Measurements from ENCODE around the gene NOXRED1. TPM values are rescaled to one million over a fixed set of nuclear protein-coding genes. Genes with fewer than 3 reads are reported as not detected.

The NOXRED1 gene
- polyA plus RNA-seq, 1 donor from 2014 or later: 0.19 TPM

DNA sequence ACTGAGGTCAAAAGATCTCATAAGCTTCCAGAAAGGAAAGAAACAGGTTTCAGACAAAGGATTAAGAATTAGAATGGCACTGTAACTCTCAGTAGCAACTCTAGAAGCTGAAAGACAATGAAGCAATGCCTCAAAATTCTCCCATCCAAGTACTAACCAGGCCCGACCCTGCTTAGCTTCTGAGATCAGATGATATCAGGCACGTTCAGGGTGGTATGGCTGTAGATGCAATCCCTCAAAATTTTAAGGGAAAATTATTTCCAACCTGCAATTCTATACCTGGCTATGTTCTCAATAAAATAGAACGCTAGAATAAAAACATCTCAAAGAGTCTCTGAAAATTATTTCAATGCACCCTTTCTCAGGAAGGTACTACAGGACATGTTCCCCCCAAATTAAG is 19.6 kb downstream of the NOXRED1 start:
- Histone ChIP-seq H3K9me3 (ENCODE audit: low read length) (no peaks in the 10 kb centered on the region), H3K27me3 (ENCODE audit: insufficient read depth, low read depth, low read length) (no peaks in the 10 kb centered on the region)
- TF ChIP-seq SMC3 (conservative IDR thresholded peaks at IDR 0.05; ENCODE audit: poor library complexity): no peak
- TF ChIP-seq POLR2AphosphoS5 (IDR thresholded peaks at IDR 0.05): no peak
- TF ChIP-seq, protein P1, sequence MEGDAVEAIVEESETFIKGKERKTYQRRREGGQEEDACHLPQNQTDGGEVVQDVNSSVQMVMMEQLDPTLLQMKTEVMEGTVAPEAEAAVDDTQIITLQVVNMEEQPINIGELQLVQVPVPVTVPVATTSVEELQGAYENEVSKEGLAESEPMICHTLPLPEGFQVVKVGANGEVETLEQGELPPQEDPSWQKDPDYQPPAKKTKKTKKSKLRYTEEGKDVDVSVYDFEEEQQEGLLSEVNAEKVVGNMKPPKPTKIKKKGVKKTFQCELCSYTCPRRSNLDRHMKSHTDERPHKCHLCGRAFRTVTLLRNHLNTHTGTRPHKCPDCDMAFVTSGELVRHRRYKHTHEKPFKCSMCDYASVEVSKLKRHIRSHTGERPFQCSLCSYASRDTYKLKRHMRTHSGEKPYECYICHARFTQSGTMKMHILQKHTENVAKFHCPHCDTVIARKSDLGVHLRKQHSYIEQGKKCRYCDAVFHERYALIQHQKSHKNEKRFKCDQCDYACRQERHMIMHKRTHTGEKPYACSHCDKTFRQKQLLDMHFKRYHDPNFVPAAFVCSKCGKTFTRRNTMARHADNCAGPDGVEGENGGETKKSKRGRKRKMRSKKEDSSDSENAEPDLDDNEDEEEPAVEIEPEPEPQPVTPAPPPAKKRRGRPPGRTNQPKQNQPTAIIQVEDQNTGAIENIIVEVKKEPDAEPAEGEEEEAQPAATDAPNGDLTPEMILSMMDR (IDR thresholded peaks at IDR 0.05; ENCODE audit: poor library complexity, severe bottlenecking): no peak
- TF ChIP-seq TAF1 (IDR thresholded peaks at IDR 0.05; ENCODE audit: low read depth): no peak
- no peak for TF ChIP-seq EP300 (conservative IDR thresholded peaks at IDR 0.05; ENCODE audit: poor library complexity, severe bottlenecking)
- TF ChIP-seq EZH2 (IDR thresholded peaks at IDR 0.05; ENCODE audit: borderline replicate concordance, insufficient read depth, low read length, poor library complexity, severe bottlenecking): no peak
- no peak for TF ChIP-seq RAD21 (conservative IDR thresholded peaks at IDR 0.05)
- TF ChIP-seq, protein P2, sequence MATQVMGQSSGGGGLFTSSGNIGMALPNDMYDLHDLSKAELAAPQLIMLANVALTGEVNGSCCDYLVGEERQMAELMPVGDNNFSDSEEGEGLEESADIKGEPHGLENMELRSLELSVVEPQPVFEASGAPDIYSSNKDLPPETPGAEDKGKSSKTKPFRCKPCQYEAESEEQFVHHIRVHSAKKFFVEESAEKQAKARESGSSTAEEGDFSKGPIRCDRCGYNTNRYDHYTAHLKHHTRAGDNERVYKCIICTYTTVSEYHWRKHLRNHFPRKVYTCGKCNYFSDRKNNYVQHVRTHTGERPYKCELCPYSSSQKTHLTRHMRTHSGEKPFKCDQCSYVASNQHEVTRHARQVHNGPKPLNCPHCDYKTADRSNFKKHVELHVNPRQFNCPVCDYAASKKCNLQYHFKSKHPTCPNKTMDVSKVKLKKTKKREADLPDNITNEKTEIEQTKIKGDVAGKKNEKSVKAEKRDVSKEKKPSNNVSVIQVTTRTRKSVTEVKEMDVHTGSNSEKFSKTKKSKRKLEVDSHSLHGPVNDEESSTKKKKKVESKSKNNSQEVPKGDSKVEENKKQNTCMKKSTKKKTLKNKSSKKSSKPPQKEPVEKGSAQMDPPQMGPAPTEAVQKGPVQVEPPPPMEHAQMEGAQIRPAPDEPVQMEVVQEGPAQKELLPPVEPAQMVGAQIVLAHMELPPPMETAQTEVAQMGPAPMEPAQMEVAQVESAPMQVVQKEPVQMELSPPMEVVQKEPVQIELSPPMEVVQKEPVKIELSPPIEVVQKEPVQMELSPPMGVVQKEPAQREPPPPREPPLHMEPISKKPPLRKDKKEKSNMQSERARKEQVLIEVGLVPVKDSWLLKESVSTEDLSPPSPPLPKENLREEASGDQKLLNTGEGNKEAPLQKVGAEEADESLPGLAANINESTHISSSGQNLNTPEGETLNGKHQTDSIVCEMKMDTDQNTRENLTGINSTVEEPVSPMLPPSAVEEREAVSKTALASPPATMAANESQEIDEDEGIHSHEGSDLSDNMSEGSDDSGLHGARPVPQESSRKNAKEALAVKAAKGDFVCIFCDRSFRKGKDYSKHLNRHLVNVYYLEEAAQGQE (IDR thresholded peaks at IDR 0.05; ENCODE audit: borderline replicate concordance): no peak
- no peak for TF ChIP-seq MXI1 (conservative IDR thresholded peaks at IDR 0.05; ENCODE audit: poor library complexity, severe bottlenecking)

DNA sequence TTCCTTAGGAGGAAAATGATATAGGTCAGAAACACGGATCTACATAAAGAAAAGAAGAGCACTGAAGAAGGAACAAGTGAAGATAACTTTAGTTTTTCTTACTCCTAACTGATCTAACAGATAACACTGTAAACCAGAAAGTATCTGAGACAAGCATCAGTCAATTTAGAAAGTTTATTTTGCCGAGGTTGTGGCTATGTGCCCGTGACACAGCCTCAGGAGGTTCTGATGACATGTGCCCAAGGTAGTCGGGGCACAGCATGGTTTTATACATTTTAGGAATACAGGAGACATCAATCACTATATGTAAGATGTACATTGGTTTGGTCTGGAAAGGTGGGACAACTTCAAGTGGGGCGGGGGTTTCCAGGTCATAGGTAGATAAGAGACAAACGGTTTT is 23.1 kb downstream of the NOXRED1 start:
- H3K9me3 ChIP-seq (ENCODE audit: low read length): no peaks in the 10 kb centered on the region
- no peak overlapping the region for H3K27ac ChIP-seq (ENCODE audit: low read length)
- H2AFZ ChIP-seq (ENCODE audit: low read depth, low read length): no peak overlapping the region
- no peak overlapping the region for H3K4me3 ChIP-seq (ENCODE audit: low read length)
- H3F3A ChIP-seq (ENCODE audit: insufficient read depth, low read length, poor library complexity, severe bottlenecking): no peaks in the 10 kb centered on the region
- no peaks in the 10 kb centered on the region for H3K27me3 ChIP-seq (ENCODE audit: insufficient read depth, low read depth, low read length)
- H3K79me2 ChIP-seq (replicated peaks; ENCODE audit: insufficient read depth, low read length): no peaks in the 10 kb centered on the region
- no peak for TF ChIP-seq POLR2AphosphoS5 (IDR thresholded peaks at IDR 0.05)
- TF ChIP-seq EP300 (conservative IDR thresholded peaks at IDR 0.05; ENCODE audit: poor library complexity, severe bottlenecking): no peak
- TF ChIP-seq SMC3 (conservative IDR thresholded peaks at IDR 0.05; ENCODE audit: poor library complexity): no peak
- TF ChIP-seq MXI1 (conservative IDR thresholded peaks at IDR 0.05; ENCODE audit: poor library complexity, severe bottlenecking): no peak
- no peak for TF ChIP-seq RAD21 (conservative IDR thresholded peaks at IDR 0.05)
- TF ChIP-seq, protein P2 (IDR thresholded peaks at IDR 0.05; ENCODE audit: borderline replicate concordance): no peak
- no peak for TF ChIP-seq EZH2 (IDR thresholded peaks at IDR 0.05; ENCODE audit: borderline replicate concordance, insufficient read depth, low read length, poor library complexity, severe bottlenecking)
- TF ChIP-seq, protein P1 (IDR thresholded peaks at IDR 0.05; ENCODE audit: poor library complexity, severe bottlenecking): no peak
- no peak for TF ChIP-seq TAF1 (IDR thresholded peaks at IDR 0.05; ENCODE audit: low read depth)
- no peaks in the 10 kb centered on the region for H4K20me1 ChIP-seq (ENCODE audit: insufficient read depth)
- H3K9me2 ChIP-seq (ENCODE audit: insufficient read depth, low read length): no peaks in the 10 kb centered on the region
- H3K4me2 ChIP-seq (ENCODE audit: low read length): no peak overlapping the region
- no peaks in the 10 kb centered on the region for H3K36me3 ChIP-seq (ENCODE audit: insufficient read depth, low read length)
- no peak overlapping the region for H3K9ac ChIP-seq (ENCODE audit: low read length)

More for the DNA sequence above, 19.6 kb downstream of the NOXRED1 start:
- no peak overlapping the region for H3K27ac ChIP-seq (ENCODE audit: low read length)
- H3K9ac ChIP-seq (ENCODE audit: low read length): no peak overlapping the region
- H3K9me2 ChIP-seq (ENCODE audit: insufficient read depth, low read length): no peaks in the 10 kb centered on the region
- H3K36me3 ChIP-seq (ENCODE audit: insufficient read depth, low read length): no peaks in the 10 kb centered on the region
- no peaks in the 10 kb centered on the region for H3K79me2 ChIP-seq (replicated peaks; ENCODE audit: insufficient read depth, low read length)
- H2AFZ ChIP-seq (ENCODE audit: low read depth, low read length): no peak overlapping the region
- no peak overlapping the region for H3K4me3 ChIP-seq (ENCODE audit: low read length)
- no peaks in the 10 kb centered on the region for H3F3A ChIP-seq (ENCODE audit: insufficient read depth, low read length, poor library complexity, severe bottlenecking)
- H3K4me2 ChIP-seq (ENCODE audit: low read length): no peak overlapping the region
- H4K20me1 ChIP-seq (ENCODE audit: insufficient read depth): no peaks in the 10 kb centered on the region

All from neural cell (in vitro differentiated cells).